OCI-LY3 (cell line): ENCODE measurements around the gene FKBP10.
"Not testable (repeated sequence)": the region's sequence is repeated elsewhere in the genome, so short reads cannot be mapped to it uniquely, and the experiment has no call there.

Source experiments
- H2AFZ ChIP-seq: fragments of 200-600, 300-600 bp; shearing (Covaris generic); 2 replicates; pipeline ENCODE4 v1.6.0; 2014; ENCODE audit warnings: antibody characterized with exemption, low read depth, low read length
- H3K27ac ChIP-seq: fragments of 200-600, 300-600 bp; sonication (generic); 2 replicates; pipeline ENCODE4 v1.5.1; 2014; ENCODE audit warnings: mild to moderate bottlenecking, low read length, moderate library complexity, mixed read lengths
- H3K27me3 ChIP-seq: fragments of 200-600, 300-600 bp; sonication (generic); 2 replicates; pipeline ENCODE4 v1.6.1; 2014; ENCODE audit warnings: low read depth, low read length, mixed read lengths
- H3K36me3 ChIP-seq: fragments of 200-600, 300-600 bp; sonication (generic); replicated peaks from 2 replicates; pipeline ENCODE3; 2014; ENCODE audit warnings: low read depth, low read length, mixed read lengths
- H3K4me1 ChIP-seq: fragments of 300-600, 200-600 bp; sonication (generic); 2 replicates; pipeline ENCODE4 v1.6.1; 2014; ENCODE audit warnings: low read length, mixed read lengths
- H3K4me2 ChIP-seq: fragments of 200-600, 300-600 bp; sonication (generic); 2 replicates; pipeline ENCODE4 v1.6.1; 2014; ENCODE audit warnings: low read length, mixed read lengths
- H3K4me3 ChIP-seq: fragments of 300-600, 200-600 bp; sonication (generic); 2 replicates; pipeline ENCODE4 v1.5.1; 2014; ENCODE audit warnings: antibody characterized with exemption, mild to moderate bottlenecking, low read length, moderate library complexity
- H3K79me2 ChIP-seq: fragments of 300-600, 200-600 bp; shearing (Covaris generic); 2 replicates; pipeline ENCODE4 v1.6.1; 2014; ENCODE audit warnings: mild to moderate bottlenecking, low read length, mixed read lengths
- H3K9ac ChIP-seq: fragments of 300-600, 200-600 bp; shearing (Covaris generic); 2 replicates; pipeline ENCODE4 v1.6.0; 2014; ENCODE audit warnings: mild to moderate bottlenecking, low read length, moderate library complexity
- H3K9me3 ChIP-seq: fragments of 200-600, 300-600 bp; shearing (Covaris generic); 2 replicates; pipeline ENCODE4 v1.6.1; 2014; ENCODE audit warnings: low read length, mixed read lengths; ENCODE audit not compliant: insufficient read depth
- H4K20me1 ChIP-seq: fragments of 200-600, 300-600 bp; sonication (generic); 2 replicates; pipeline ENCODE4 v1.6.1; 2016; ENCODE audit warnings: low read length, mixed read lengths; ENCODE audit not compliant: insufficient read depth
- EZH2phosphoT487 ChIP-seq: fragments of 200-600 bp; shearing (Covaris generic); IDR thresholded peaks from 2 replicates; pipeline ENCODE4 v1.6.1; 2018; ENCODE audit warnings: antibody characterized with exemption, mixed run types, low read depth
- TF ChIP-seq, protein P1 (sequence below): fragments of 200-600, 300-600 bp; sonication (generic); IDR thresholded peaks from 2 replicates; pipeline ENCODE4 v1.5.1; 2014; ENCODE audit warnings: antibody characterized with exemption, low read length, low read depth

Gene FKBP10

DNA sequence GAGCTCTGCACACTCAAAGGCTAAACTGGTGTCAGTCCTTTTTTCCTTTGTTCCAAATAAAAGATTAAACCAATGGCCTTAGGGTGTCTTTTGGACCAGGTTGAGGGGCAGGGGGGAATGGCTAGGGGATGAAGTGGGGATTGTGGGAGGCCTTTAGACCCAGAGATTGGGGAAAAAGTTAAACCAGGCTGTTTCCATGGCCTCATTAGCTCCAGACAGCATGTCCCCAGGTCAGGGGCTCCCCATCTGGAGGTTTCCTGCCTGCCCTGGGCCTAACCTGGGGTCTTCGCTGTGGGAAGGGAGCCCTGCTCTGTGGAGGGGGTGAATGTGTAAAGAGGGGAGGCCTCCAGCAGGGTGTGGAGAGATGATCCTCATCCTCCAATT, 10.3 kb downstream of the FKBP10 start:
- Histone ChIP-seq H3K4me2 (no peak overlapping the region), H3K4me1 (peaks cover 17% of the 10 kb centered on the region), H4K20me1 (no peaks in the 10 kb centered on the region), H3K9me3 (no peaks in the 10 kb centered on the region), H3K4me3 (no peak overlapping the region), H3K27ac (no peak overlapping the region), H2AFZ (no peak overlapping the region), H3K27me3 (no peaks in the 10 kb centered on the region), H3K36me3 (peaks cover 8% of the 10 kb centered on the region), H3K9ac (no peak overlapping the region), H3K79me2 (peaks cover 3% of the 10 kb centered on the region; the same call in 1 of the 2 replicates)
- TF ChIP-seq EZH2phosphoT487, result no peak
- TF ChIP-seq, protein P1, sequence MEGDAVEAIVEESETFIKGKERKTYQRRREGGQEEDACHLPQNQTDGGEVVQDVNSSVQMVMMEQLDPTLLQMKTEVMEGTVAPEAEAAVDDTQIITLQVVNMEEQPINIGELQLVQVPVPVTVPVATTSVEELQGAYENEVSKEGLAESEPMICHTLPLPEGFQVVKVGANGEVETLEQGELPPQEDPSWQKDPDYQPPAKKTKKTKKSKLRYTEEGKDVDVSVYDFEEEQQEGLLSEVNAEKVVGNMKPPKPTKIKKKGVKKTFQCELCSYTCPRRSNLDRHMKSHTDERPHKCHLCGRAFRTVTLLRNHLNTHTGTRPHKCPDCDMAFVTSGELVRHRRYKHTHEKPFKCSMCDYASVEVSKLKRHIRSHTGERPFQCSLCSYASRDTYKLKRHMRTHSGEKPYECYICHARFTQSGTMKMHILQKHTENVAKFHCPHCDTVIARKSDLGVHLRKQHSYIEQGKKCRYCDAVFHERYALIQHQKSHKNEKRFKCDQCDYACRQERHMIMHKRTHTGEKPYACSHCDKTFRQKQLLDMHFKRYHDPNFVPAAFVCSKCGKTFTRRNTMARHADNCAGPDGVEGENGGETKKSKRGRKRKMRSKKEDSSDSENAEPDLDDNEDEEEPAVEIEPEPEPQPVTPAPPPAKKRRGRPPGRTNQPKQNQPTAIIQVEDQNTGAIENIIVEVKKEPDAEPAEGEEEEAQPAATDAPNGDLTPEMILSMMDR, result no peak

- no peak for TF ChIP-seq EZH2phosphoT487
- TF ChIP-seq, protein P1, result no peak
Measured at GRCh38 chr17:41823580-41823979, 10.8 kb downstream of the FKBP10 start.

GRCh38 chr17:41824086-41824485, 11.3 kb downstream of the FKBP10 start:
- TF ChIP-seq, protein P1, result no peak
- no peak for TF ChIP-seq EZH2phosphoT487
- Histone ChIP-seq H3K79me2 (peaks cover 3% of the 10 kb centered on the region; the same call in 1 of the 2 replicates), H3K27ac (no peak overlapping the region), H3K4me3 (no peak overlapping the region), H3K36me3 (peaks cover 11% of the 10 kb centered on the region), H3K9ac (no peak overlapping the region), H3K4me2 (no peak overlapping the region), H4K20me1 (no peaks in the 10 kb centered on the region), H2AFZ (no peak overlapping the region), H3K27me3 (no peaks in the 10 kb centered on the region), H3K4me1 (peaks cover 10% of the 10 kb centered on the region), H3K9me3 (no peaks in the 10 kb centered on the region)

More at GRCh38 chr17:41823580-41823979, 10.8 kb downstream of the FKBP10 start:
- Histone ChIP-seq H4K20me1 (no peaks in the 10 kb centered on the region), H3K9me3 (no peaks in the 10 kb centered on the region), H3K36me3 (peaks cover 10% of the 10 kb centered on the region), H2AFZ (no peak overlapping the region), H3K4me1 (peaks cover 13% of the 10 kb centered on the region), H3K27me3 (no peaks in the 10 kb centered on the region), H3K4me3 (no peak overlapping the region), H3K9ac (no peak overlapping the region), H3K79me2 (peaks cover 3% of the 10 kb centered on the region; the same call in 1 of the 2 replicates), H3K4me2 (no peak overlapping the region), H3K27ac (no peak overlapping the region)

DNA sequence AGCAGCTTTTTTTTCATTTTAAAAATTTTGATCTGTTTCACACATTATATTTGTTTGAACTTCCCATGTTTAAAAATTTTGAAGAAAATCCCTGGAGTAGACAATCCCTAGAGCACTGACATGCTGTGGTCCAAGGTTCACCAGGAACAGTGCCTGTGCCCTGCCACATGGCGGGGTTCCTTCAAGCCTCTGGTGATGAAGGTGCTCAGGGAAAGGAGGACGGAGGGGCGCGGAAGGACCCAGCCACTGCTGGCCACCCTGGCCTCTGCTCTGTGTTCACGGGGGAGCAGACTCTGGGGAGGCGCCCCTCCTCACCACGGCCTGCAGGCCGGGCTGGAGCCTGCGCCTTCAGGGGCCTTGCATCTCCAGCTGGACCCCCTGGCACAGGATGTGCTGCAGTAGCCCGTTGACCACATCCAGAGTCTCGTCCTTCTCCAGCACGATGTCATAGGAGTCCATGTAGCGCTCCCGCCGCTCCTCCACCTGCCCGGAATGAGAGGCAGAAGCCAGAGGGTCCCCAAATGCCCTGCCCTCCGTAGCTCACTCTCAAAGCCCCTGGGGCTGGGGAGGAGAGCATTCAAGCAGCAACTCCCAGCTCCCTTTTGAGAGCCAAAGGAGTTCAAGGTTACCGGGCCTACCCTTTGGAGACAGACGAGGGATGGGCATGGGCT, 12.5 kb downstream of the FKBP10 start:
- Histone ChIP-seq H3K79me2 (no peaks in the 10 kb centered on the region), H3K4me1 (no peaks in the 10 kb centered on the region), H3K27me3 (no peaks in the 10 kb centered on the region), H3K36me3 (peaks cover 19% of the 10 kb centered on the region), H3K4me3 (no peak overlapping the region), H3K4me2 (no peak overlapping the region), H3K9me3 (no peaks in the 10 kb centered on the region), H3K27ac (no peak overlapping the region), H4K20me1 (no peaks in the 10 kb centered on the region), H3K9ac (no peak overlapping the region), H2AFZ (no peak overlapping the region)
- TF ChIP-seq, protein P1, result no peak
- TF ChIP-seq EZH2phosphoT487, result no peak

- H3K4me2 ChIP-seq, H3K9ac ChIP-seq, H3K27ac ChIP-seq, H2AFZ ChIP-seq, H3K9me3 ChIP-seq, H3K4me3 ChIP-seq, H3K27me3 ChIP-seq, H3K79me2 ChIP-seq, H4K20me1 ChIP-seq, H3K4me1 ChIP-seq: not testable (repeated sequence)
- peaks cover 26% of the 10 kb centered on the region for H3K36me3 ChIP-seq
Measured at GRCh38 chr17:41829961-41830360, 17.2 kb downstream of the FKBP10 start.
